ENCODE data around the gene KCNJ16. TPM values are rescaled to one million over a fixed set of nuclear protein-coding genes. Genes with fewer than 3 reads are reported as not detected.

Gene KCNJ16
- total RNA-seq, 2 experiments from 2014 or later: not detected

DNA sequence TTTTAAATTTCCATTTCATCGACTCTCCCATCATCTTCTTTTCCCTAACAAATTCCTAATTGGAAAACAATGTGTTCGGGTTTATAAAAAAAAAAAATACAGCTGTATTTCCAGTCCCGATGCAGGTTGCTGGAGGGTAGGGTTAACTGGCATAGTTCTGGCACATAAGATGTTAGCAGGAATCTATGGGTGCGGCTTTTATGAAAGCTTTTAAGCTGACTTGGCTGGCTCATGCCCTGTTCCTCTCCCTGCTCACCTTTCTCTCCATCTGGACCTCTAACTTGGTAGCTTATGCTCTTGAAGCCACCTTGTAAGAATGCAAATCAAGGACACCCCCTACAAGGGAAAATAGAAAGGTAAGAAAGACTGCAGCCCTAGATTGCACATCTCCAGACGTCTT lies 61.1 kb downstream of the KCNJ16 start:
- ATAC-seq (no peak), DNase-seq (no peak)
- intact Hi-C loops (cut with micrococcal nuclease): loop anchor here (10.0 kb wide), 1 partner anchor 79 kb away; no protein-coding TSS in a partner anchor
- Mint-ChIP-seq H3K36me3 (ENCODE audit: low read depth) (no peaks in the 10 kb centered on the region), H3K9me3 (no peaks in the 10 kb centered on the region), H3K27ac (no peak overlapping the region), H3K4me3 (no peak overlapping the region), H3K27me3 (peaks cover 8% of the 10 kb centered on the region), H3K4me1 (ENCODE audit: low read depth) (peaks cover 20% of the 10 kb centered on the region)
- TF ChIP-seq, protein P1, sequence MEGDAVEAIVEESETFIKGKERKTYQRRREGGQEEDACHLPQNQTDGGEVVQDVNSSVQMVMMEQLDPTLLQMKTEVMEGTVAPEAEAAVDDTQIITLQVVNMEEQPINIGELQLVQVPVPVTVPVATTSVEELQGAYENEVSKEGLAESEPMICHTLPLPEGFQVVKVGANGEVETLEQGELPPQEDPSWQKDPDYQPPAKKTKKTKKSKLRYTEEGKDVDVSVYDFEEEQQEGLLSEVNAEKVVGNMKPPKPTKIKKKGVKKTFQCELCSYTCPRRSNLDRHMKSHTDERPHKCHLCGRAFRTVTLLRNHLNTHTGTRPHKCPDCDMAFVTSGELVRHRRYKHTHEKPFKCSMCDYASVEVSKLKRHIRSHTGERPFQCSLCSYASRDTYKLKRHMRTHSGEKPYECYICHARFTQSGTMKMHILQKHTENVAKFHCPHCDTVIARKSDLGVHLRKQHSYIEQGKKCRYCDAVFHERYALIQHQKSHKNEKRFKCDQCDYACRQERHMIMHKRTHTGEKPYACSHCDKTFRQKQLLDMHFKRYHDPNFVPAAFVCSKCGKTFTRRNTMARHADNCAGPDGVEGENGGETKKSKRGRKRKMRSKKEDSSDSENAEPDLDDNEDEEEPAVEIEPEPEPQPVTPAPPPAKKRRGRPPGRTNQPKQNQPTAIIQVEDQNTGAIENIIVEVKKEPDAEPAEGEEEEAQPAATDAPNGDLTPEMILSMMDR (IDR thresholded peaks at IDR 0.05): no peak
- CTCF ChIA-PET: no interaction called here
- POLR2A ChIA-PET: no interaction called here

DNA sequence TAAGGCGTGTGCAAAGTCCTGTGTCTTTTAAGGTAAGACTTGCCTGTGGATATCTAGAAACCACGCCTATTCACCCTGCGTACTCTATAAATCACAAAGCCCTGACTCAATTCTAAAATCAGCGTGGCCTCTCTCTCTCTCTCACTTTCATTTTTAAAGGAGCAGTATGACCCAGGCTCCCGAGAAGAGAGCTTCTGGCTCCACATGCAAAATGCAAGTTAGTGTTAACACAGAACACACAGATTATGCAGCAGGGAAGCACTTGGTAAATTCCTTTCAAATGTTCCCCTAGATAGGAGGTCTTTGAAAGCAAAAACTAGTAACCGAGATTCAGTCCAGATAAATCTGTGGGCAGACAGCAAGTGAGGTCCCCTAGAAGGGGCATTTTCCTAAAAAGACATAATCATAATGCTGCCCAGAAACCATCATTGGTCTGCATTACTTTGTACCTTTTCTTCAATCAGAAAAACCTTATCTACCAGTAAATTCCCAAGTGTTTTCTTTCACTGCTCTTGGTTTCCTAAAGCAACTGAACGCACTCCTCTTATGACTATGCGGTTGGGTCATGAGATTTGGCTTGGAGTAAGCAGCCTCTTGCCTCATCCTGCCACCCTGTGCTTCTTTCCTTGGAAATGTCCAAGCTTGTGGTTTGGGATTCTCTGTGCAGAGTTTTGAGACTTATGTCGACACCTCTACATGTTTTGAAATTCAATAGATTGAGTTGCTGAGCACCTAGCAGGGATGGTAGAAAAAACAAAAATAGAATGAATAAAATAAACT lies 62.6 kb downstream of the KCNJ16 start:
- Mint-ChIP-seq H3K4me1 (ENCODE audit: low read depth) (peaks cover 20% of the 10 kb centered on the region), H3K4me3 (no peak overlapping the region), H3K9me3 (no peaks in the 10 kb centered on the region), H3K36me3 (ENCODE audit: low read depth) (no peaks in the 10 kb centered on the region), H3K27me3 (peaks cover 4% of the 10 kb centered on the region), H3K27ac (no peak overlapping the region)
- DNase-seq: peak; percentile 60
- POLR2A ChIA-PET: no interaction called here
- CTCF ChIA-PET: no interaction called here
- peak; percentile 97 for ATAC-seq
- intact Hi-C loops (cut with micrococcal nuclease): loop anchor here (10.0 kb wide), 1 partner anchor 77 kb away; no protein-coding TSS in a partner anchor
- TF ChIP-seq, protein P1 (IDR thresholded peaks at IDR 0.05): no peak

DNA sequence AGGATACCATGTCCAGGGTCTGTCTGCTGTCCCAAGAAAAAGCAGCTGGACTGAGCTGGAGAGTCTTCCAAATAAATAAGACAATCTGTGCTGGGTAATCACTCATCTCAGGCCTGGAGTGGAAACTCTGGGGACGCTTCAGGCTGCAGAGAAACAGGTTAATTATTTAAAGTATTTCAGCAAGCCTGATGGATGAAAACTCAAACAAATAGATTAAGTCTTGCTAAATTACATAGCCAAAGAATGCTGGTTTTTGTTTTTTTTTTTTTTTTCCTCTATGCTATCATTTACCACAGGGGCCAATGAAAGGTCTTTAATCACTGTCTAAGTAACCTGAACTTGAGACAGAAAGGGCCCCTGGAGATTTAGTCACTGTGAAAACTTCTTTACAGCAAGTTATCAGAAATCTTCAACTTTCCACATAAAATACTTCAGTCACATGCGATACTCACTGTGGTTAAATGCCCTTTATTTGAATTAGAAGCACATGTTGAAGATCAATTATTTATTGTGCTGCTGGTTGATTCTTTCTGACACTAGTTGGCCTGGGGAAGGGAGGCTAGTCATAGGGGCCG lies 63.4 kb downstream of the KCNJ16 start:
- ATAC-seq: no peak
- no peak overlapping the region for H3K4me3 Mint-ChIP-seq
- peaks cover 4% of the 10 kb centered on the region for H3K27me3 Mint-ChIP-seq
- ChIA-PET POLR2A (no interaction called here), CTCF (interaction anchor here (1.5 kb wide), 1 partner anchor 532 kb away, joined by 4 read pairs; no protein-coding TSS in a partner anchor)
- no peaks in the 10 kb centered on the region for H3K9me3 Mint-ChIP-seq
- intact Hi-C loops (cut with micrococcal nuclease): loop anchor here (10.0 kb wide), 1 partner anchor 76 kb away; no protein-coding TSS in a partner anchor
- no peaks in the 10 kb centered on the region for H3K36me3 Mint-ChIP-seq (ENCODE audit: low read depth)
- DNase-seq: no peak
- no peak overlapping the region for H3K27ac Mint-ChIP-seq
- H3K4me1 Mint-ChIP-seq (ENCODE audit: low read depth): peaks cover 20% of the 10 kb centered on the region
- TF ChIP-seq, protein P1 (IDR thresholded peaks at IDR 0.05): no peak

DNA sequence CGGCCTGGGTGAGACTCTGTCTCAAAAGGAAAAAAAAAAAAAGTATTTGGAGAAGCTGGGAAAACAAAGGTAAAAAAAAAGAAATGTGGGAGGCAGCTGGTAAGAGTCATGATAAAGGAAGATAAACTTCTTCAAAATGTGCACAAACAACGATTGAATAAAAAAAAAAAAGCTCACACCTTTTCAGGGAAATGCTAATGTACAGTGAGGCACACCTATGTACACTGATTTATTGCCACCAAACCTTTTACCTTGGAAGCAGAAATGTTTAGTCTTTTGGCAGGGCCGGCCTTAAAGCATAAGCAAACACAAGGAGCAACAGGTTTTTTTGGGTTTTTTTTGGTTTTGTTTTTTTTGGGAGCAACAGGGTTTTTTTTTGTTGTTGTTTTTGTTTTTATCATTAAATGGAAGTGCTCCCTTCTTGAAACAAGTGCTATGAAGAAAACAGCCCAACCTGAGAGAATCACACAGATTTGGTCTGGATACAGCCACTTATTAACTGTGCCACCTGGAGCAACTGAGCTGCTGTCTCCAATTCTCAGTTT lies 64.5 kb downstream of the KCNJ16 start:
- H3K36me3 Mint-ChIP-seq (ENCODE audit: low read depth): no peaks in the 10 kb centered on the region
- ChIA-PET CTCF (interaction anchor here (1.5 kb wide), 1 partner anchor 533 kb away, joined by 4 read pairs; no protein-coding TSS in a partner anchor), POLR2A (no interaction called here)
- peaks cover 20% of the 10 kb centered on the region for H3K4me1 Mint-ChIP-seq (ENCODE audit: low read depth)
- no peaks in the 10 kb centered on the region for H3K9me3 Mint-ChIP-seq
- H3K4me3 Mint-ChIP-seq: no peak overlapping the region
- no peak for DNase-seq
- H3K27ac Mint-ChIP-seq: no peak overlapping the region
- intact Hi-C loops (cut with micrococcal nuclease): loop anchor here (10.0 kb wide), 1 partner anchor 75 kb away; no protein-coding TSS in a partner anchor
- TF ChIP-seq, protein P1 (IDR thresholded peaks at IDR 0.05): no peak
- H3K27me3 Mint-ChIP-seq: peaks cover 2% of the 10 kb centered on the region
- ATAC-seq: no peak
